ENCODE measurements around the gene C7. TPM values are rescaled to one million over a fixed set of nuclear protein-coding genes. Genes with fewer than 3 reads are reported as not detected.
A peak's percentile ranks its signal among the peaks of the same experiment; 100 is the strongest.
"Not testable (repeated sequence)": the region's sequence is repeated elsewhere in the genome, so short reads cannot be mapped to it uniquely, and the experiment has no call there.

Gene C7
- total and polyA plus RNA-seq, 5 donors from 2014 or later, result not detected

- no peaks in the 10 kb centered on the region for H3K4me1 ChIP-seq (ENCODE audit: control insufficient read depth, insufficient read depth, low read length, poor library complexity, severe bottlenecking)
- no peak overlapping the region for H3K4me3 ChIP-seq (ENCODE audit: low read depth, low read length)
- no peaks in the 10 kb centered on the region for H3K36me3 ChIP-seq (ENCODE audit: control insufficient read depth, insufficient read depth, low read length)
- no peak for DNase-seq
- H3K9me3 Mint-ChIP-seq, result peaks cover 0 to 2% (median 0%) of the 10 kb centered on the region in 7 donors
- H3K4me3 Mint-ChIP-seq, result no peak overlapping the region
- H3K4me1 Mint-ChIP-seq, result no peaks in the 10 kb centered on the region
- no peaks in the 10 kb centered on the region for H3K27me3 Mint-ChIP-seq
- no peak overlapping the region for H3K27ac ChIP-seq (ENCODE audit: insufficient read depth, low read length, poor library complexity, severe bottlenecking)
- H3K27ac Mint-ChIP-seq, result peak overlapping the region in 1 of 3 donors; percentile 2
- H3K27me3 ChIP-seq (ENCODE audit: control insufficient read depth, insufficient read depth, low read length), result peaks cover 2% of the 10 kb centered on the region
- ATAC-seq (ENCODE audit: low read depth in 2 of 2), result no peak
- no peaks in the 10 kb centered on the region for H3K9me3 ChIP-seq (ENCODE audit: control insufficient read depth in 2 of 2, low read length in 2 of 2)
- H3K36me3 Mint-ChIP-seq, result no peaks in the 10 kb centered on the region
Observed at GRCh38 chr5:40999142-40999541, 89.8 kb downstream of the C7 start.

GRCh38 chr5:40999966-41000365, 90.7 kb downstream of the C7 start:
- Mint-ChIP-seq H3K4me3 (no peak overlapping the region), H3K27ac (no peak overlapping the region), H3K27me3 (no peaks in the 10 kb centered on the region), H3K36me3 (no peaks in the 10 kb centered on the region), H3K9me3 (peaks cover 0 to 2% (median 0%) of the 10 kb centered on the region in 7 donors), H3K4me1 (no peaks in the 10 kb centered on the region)
- peaks cover 2% of the 10 kb centered on the region for H3K27me3 ChIP-seq (ENCODE audit: control insufficient read depth, insufficient read depth, low read length)
- H3K4me3 ChIP-seq (ENCODE audit: low read depth, low read length), result no peak overlapping the region
- ATAC-seq (ENCODE audit: low read depth in 2 of 2) (no peak), DNase-seq (no peak)
- H3K36me3 ChIP-seq (ENCODE audit: control insufficient read depth, insufficient read depth, low read length), result no peaks in the 10 kb centered on the region
- H3K4me1 ChIP-seq (ENCODE audit: control insufficient read depth, insufficient read depth, low read length, poor library complexity, severe bottlenecking), result no peaks in the 10 kb centered on the region
- no peak overlapping the region for H3K27ac ChIP-seq (ENCODE audit: insufficient read depth, low read length, poor library complexity, severe bottlenecking)
- no peaks in the 10 kb centered on the region for H3K9me3 ChIP-seq (ENCODE audit: control insufficient read depth in 2 of 2, low read length in 2 of 2)

- Mint-ChIP-seq H3K9me3 (peaks cover 0 to 2% (median 0%) of the 10 kb centered on the region in 7 donors), H3K27ac (no peak overlapping the region), H3K27me3 (no peaks in the 10 kb centered on the region), H3K4me3 (no peak overlapping the region), H3K36me3 (no peaks in the 10 kb centered on the region), H3K4me1 (no peaks in the 10 kb centered on the region)
- no peaks in the 10 kb centered on the region for H3K36me3 ChIP-seq (ENCODE audit: control insufficient read depth, insufficient read depth, low read length)
- no peaks in the 10 kb centered on the region for H3K4me1 ChIP-seq (ENCODE audit: control insufficient read depth, insufficient read depth, low read length, poor library complexity, severe bottlenecking)
- H3K4me3 ChIP-seq (ENCODE audit: low read depth, low read length), result no peak overlapping the region
- no peak for ATAC-seq (ENCODE audit: low read depth in 2 of 2)
- no peak for DNase-seq
- H3K27ac ChIP-seq (ENCODE audit: insufficient read depth, low read length, poor library complexity, severe bottlenecking), result no peak overlapping the region
- no peaks in the 10 kb centered on the region for H3K9me3 ChIP-seq (ENCODE audit: control insufficient read depth in 2 of 2, low read length in 2 of 2)
- H3K27me3 ChIP-seq (ENCODE audit: control insufficient read depth, insufficient read depth, low read length), result no peaks in the 10 kb centered on the region
Observed at GRCh38 chr5:41003670-41004376, 94.5 kb downstream of the C7 start.

- Histone ChIP-seq H3K36me3 (ENCODE audit: control insufficient read depth, insufficient read depth, low read length) (no peaks in the 10 kb centered on the region), H3K4me3 (ENCODE audit: low read depth, low read length) (no peak overlapping the region), H3K27me3 (ENCODE audit: control insufficient read depth, insufficient read depth, low read length) (no peaks in the 10 kb centered on the region), H3K9me3 (ENCODE audit: control insufficient read depth in 2 of 2, low read length in 2 of 2) (no peaks in the 10 kb centered on the region), H3K4me1 (ENCODE audit: control insufficient read depth, insufficient read depth, low read length, poor library complexity, severe bottlenecking) (no peaks in the 10 kb centered on the region), H3K27ac (ENCODE audit: insufficient read depth, low read length, poor library complexity, severe bottlenecking) (no peak overlapping the region)
- Mint-ChIP-seq H3K36me3 (no peaks in the 10 kb centered on the region), H3K27ac (no peak overlapping the region), H3K9me3 (peaks cover 0 to 2% (median 0%) of the 10 kb centered on the region in 7 donors), H3K4me3 (no peak overlapping the region), H3K4me1 (no peaks in the 10 kb centered on the region), H3K27me3 (no peaks in the 10 kb centered on the region)
- no peak for DNase-seq
- no peak for ATAC-seq (ENCODE audit: low read depth in 2 of 2)
Observed at GRCh38 chr5:41004931-41005330, 95.6 kb downstream of the C7 start.

GRCh38 chr5:41009232-41009631, 99.9 kb downstream of the C7 start:
- Mint-ChIP-seq H3K4me1 (no peaks in the 10 kb centered on the region), H3K27ac (no peak overlapping the region), H3K27me3 (no peaks in the 10 kb centered on the region), H3K9me3 (peaks cover 0 to 4% (median 0%) of the 10 kb centered on the region in 7 donors), H3K36me3 (no peaks in the 10 kb centered on the region), H3K4me3 (no peak overlapping the region)
- no peak for ATAC-seq (ENCODE audit: low read depth in 2 of 2)
- Histone ChIP-seq H3K9me3 (ENCODE audit: control insufficient read depth in 2 of 2, low read length in 2 of 2) (no peaks in the 10 kb centered on the region), H3K27ac (ENCODE audit: insufficient read depth, low read length, poor library complexity, severe bottlenecking) (no peak overlapping the region), H3K36me3 (ENCODE audit: control insufficient read depth, insufficient read depth, low read length) (no peaks in the 10 kb centered on the region), H3K4me1 (ENCODE audit: control insufficient read depth, insufficient read depth, low read length, poor library complexity, severe bottlenecking) (no peaks in the 10 kb centered on the region), H3K4me3 (ENCODE audit: low read depth, low read length) (no peak overlapping the region), H3K27me3 (ENCODE audit: control insufficient read depth, insufficient read depth, low read length) (no peaks in the 10 kb centered on the region)
- DNase-seq, result no peak

GRCh38 chr5:41010572-41010971, 101.3 kb downstream of the C7 start:
- Mint-ChIP-seq H3K27me3 (no peaks in the 10 kb centered on the region), H3K4me3 (no peak overlapping the region)

GRCh38 chr5:41012318-41012717, 103.0 kb downstream of the C7 start:
- no peak for DNase-seq
- Histone ChIP-seq H3K4me3 (ENCODE audit: low read depth, low read length) (no peak overlapping the region), H3K27ac (ENCODE audit: insufficient read depth, low read length, poor library complexity, severe bottlenecking) (no peak overlapping the region), H3K27me3 (ENCODE audit: control insufficient read depth, insufficient read depth, low read length) (no peaks in the 10 kb centered on the region), H3K4me1 (ENCODE audit: control insufficient read depth, insufficient read depth, low read length, poor library complexity, severe bottlenecking) (no peaks in the 10 kb centered on the region), H3K9me3 (ENCODE audit: control insufficient read depth in 2 of 2, low read length in 2 of 2) (no peaks in the 10 kb centered on the region), H3K36me3 (ENCODE audit: control insufficient read depth, insufficient read depth, low read length) (no peaks in the 10 kb centered on the region)
- H3K4me1 Mint-ChIP-seq, result no peaks in the 10 kb centered on the region
- peaks cover 0 to 4% (median 0%) of the 10 kb centered on the region in 7 donors for H3K9me3 Mint-ChIP-seq
- no peaks in the 10 kb centered on the region for H3K36me3 Mint-ChIP-seq
- no peak overlapping the region for H3K4me3 Mint-ChIP-seq
- H3K27me3 Mint-ChIP-seq, result no peaks in the 10 kb centered on the region
- ATAC-seq (ENCODE audit: low read depth in 2 of 2), result no peak
- no peak overlapping the region for H3K27ac Mint-ChIP-seq

More at GRCh38 chr5:41010572-41010971, 101.3 kb downstream of the C7 start:
- Mint-ChIP-seq H3K4me1 (no peaks in the 10 kb centered on the region), H3K9me3 (peaks cover 0 to 4% (median 0%) of the 10 kb centered on the region in 7 donors), H3K27ac (no peak overlapping the region), H3K36me3 (no peaks in the 10 kb centered on the region)
- H3K4me1 ChIP-seq (ENCODE audit: control insufficient read depth, insufficient read depth, low read length, poor library complexity, severe bottlenecking), result no peaks in the 10 kb centered on the region
- DNase-seq, result no peak
- ATAC-seq (ENCODE audit: low read depth in 2 of 2), result no peak
- H3K36me3 ChIP-seq (ENCODE audit: control insufficient read depth, insufficient read depth, low read length), result no peaks in the 10 kb centered on the region
- H3K4me3 ChIP-seq (ENCODE audit: low read depth, low read length), result no peak overlapping the region
- H3K27me3 ChIP-seq (ENCODE audit: control insufficient read depth, insufficient read depth, low read length), result no peaks in the 10 kb centered on the region
- H3K9me3 ChIP-seq (ENCODE audit: control insufficient read depth in 2 of 2, low read length in 2 of 2), result no peaks in the 10 kb centered on the region
- H3K27ac ChIP-seq (ENCODE audit: insufficient read depth, low read length, poor library complexity, severe bottlenecking), result no peak overlapping the region

GRCh38 chr5:41022600-41022999, 113.3 kb downstream of the C7 start:
- H3K4me1 ChIP-seq (ENCODE audit: control insufficient read depth, insufficient read depth, low read length, poor library complexity, severe bottlenecking); H3K27ac Mint-ChIP-seq; ATAC-seq (ENCODE audit: low read depth in 2 of 2); DNase-seq; H3K36me3 ChIP-seq (ENCODE audit: control insufficient read depth, insufficient read depth, low read length); H3K4me3 Mint-ChIP-seq; H3K4me1 Mint-ChIP-seq; H3K27me3 ChIP-seq (ENCODE audit: control insufficient read depth, insufficient read depth, low read length); H3K9me3 ChIP-seq (ENCODE audit: control insufficient read depth in 2 of 2, low read length in 2 of 2); H3K36me3 Mint-ChIP-seq; H3K27me3 Mint-ChIP-seq; H3K27ac ChIP-seq (ENCODE audit: insufficient read depth, low read length, poor library complexity, severe bottlenecking); H3K4me3 ChIP-seq (ENCODE audit: low read depth, low read length): not testable (repeated sequence)
- H3K9me3 Mint-ChIP-seq, result peaks cover 0 to 11% (median 2%) of the 10 kb centered on the region in 7 donors

Measured in CD4-positive, CD25-positive, alpha-beta regulatory T cell (primary cell).